ENCODE data around the gene AMOTL2.

The AMOTL2 gene

DNA sequence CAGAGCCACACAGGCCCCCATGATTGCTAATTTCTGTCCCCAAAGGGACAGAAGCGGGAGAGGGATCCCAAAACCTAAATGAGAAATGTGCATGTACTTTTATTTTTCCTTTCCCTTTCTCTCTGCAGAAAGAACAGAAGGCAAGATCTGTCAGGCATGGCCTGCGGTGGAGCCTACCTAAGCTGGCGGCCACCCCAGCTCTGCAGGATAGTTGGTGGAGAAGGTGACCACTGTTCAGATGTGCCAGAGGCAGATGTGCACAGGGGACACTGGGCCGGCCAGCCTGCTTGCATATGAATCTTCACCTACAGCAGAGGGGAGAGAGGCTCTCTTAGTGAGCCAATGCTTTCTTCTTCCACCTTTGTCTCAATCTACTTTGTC, 2.1 kb upstream of the AMOTL2 start:
- no peak overlapping the region for H3K4me3 ChIP-seq (ENCODE audit: low read length)
- TF ChIP-seq, protein P1, sequence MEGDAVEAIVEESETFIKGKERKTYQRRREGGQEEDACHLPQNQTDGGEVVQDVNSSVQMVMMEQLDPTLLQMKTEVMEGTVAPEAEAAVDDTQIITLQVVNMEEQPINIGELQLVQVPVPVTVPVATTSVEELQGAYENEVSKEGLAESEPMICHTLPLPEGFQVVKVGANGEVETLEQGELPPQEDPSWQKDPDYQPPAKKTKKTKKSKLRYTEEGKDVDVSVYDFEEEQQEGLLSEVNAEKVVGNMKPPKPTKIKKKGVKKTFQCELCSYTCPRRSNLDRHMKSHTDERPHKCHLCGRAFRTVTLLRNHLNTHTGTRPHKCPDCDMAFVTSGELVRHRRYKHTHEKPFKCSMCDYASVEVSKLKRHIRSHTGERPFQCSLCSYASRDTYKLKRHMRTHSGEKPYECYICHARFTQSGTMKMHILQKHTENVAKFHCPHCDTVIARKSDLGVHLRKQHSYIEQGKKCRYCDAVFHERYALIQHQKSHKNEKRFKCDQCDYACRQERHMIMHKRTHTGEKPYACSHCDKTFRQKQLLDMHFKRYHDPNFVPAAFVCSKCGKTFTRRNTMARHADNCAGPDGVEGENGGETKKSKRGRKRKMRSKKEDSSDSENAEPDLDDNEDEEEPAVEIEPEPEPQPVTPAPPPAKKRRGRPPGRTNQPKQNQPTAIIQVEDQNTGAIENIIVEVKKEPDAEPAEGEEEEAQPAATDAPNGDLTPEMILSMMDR (conservative IDR thresholded peaks at IDR 0.05; ENCODE audit: low read depth, low read length), result no peak
- DNase-seq (ENCODE audit: low read depth), result no peak

DNA sequence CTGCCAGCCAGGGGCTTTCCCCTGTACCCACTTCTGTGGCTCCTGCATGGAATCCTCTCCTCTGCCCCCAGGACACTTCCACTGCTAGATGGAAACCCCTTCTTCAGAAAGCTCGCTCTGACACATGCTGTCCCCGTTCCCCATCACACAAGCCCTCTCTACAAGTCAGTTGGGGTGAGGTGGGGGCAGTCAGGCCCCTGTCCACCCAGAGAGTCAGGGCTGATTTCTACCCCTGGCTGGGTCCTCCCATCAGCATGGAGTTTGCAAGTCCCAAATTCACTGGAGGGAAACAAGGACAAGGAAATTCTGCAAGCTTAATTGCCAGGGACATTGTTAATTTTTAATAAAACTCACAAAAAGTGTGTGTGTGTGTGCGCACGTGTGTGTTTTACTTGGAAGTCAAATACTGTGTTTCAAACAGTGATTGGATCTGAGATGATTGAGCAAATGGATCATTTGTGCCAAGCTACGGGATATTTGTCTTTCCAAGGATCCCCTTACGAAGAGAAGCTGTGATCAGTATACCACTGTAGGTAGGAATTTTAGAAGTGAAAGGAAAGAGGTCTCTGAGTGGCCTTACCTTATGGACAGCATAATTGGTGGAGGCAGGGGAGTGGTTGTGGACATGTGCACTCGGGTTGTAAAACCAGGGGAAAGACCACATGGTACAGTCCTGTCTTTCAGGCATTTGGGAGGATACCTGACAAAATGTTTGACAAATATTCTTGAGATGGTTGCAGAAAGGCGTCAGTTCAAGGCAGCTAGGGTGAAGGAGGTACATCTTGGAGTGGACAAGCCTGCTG, 1.5 kb upstream of the AMOTL2 start:
- no peak overlapping the region for H3K4me3 ChIP-seq (ENCODE audit: low read length)
- TF ChIP-seq, protein P1 (conservative IDR thresholded peaks at IDR 0.05; ENCODE audit: low read depth, low read length), result no peak
- no peak for DNase-seq (ENCODE audit: low read depth)

DNA sequence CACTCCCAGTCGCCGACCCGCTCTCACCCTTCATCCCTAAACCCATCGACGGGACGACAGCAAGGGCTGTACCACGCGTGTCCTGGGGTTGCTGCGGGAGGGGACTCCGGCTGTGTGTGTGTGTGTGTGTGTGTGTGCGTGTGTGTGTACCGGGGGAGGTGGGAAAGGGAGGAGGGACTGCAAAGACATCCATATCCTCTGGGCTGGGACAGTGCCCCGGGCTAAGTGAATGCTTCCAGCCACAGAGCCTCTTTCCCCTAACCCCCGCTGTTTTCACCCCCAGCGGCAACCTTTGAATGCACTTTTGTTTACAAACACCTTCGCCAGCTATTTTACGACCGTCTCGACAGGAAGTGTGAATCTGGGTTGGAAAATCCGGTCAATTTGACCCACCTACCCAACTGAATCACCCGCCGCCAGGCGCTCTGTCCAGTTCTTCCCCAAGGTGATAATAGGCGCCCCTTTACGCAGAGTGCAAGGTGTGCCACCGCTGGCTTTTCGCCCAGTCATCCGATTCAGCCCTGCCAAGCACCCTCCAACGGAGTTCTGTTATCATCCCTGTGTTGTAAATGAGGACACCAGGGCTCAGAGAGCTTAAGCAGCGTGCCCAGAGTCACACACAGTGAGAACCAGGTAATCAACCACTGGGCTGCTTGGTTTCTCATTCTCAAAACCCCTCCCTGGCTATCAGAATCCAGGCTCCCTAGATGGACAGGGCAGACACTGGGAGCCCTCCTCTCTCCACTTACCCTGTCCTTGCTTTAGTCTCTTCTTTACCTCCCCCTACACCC, 739 bp upstream of the AMOTL2 start:
- TF ChIP-seq, protein P1 (conservative IDR thresholded peaks at IDR 0.05; ENCODE audit: low read depth, low read length), result peak; percentile 1
- DNase-seq (ENCODE audit: low read depth), result no peak
- peak overlapping the region; percentile 98 for H3K4me3 ChIP-seq (ENCODE audit: low read length)

DNA sequence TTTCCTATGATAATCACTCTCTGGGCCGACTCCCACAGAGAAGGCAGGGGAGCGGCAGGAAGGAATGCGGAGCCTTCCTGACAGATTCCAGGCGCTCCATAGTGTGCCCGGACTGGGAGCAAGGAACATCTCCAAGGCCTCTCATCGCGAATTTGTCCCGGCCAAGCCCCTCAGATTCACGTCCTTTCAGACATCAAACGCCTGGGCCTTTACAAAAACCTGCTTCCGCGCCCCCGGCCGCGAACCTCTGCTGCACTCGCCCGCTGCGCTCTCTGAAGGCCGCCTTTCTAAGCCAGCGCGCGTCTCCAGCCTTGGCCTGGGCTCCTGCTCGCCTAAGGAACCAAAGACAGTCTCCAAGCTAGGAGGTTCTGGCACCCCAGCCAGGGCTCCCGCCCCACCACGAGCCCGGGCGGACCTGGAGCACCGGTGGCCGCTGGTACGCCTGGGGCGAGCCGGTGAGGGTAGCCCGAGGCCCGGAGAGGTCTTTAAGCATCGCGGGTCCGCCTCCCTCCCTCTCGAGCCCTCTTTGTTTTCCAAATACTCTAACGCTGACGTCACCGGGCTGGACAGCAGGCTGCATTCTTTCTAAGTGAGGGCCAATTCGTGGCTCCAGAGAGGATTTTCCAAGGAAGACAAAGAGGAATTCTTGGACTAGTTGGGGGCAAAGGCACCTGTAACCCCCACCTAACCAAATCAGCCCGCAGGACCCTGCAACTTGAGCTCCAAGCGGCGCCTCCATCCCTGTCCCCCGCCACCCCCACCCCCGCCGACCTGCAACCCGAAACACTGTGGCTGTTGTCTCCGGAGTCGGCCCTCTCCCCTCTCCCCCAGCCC, 759 bp downstream of the AMOTL2 start:
- TF ChIP-seq, protein P1 (conservative IDR thresholded peaks at IDR 0.05; ENCODE audit: low read depth, low read length), result no peak
- H3K4me3 ChIP-seq (ENCODE audit: low read length), result peak overlapping the region; percentile 98
- DNase-seq (ENCODE audit: low read depth), result peak; percentile 75

DNA sequence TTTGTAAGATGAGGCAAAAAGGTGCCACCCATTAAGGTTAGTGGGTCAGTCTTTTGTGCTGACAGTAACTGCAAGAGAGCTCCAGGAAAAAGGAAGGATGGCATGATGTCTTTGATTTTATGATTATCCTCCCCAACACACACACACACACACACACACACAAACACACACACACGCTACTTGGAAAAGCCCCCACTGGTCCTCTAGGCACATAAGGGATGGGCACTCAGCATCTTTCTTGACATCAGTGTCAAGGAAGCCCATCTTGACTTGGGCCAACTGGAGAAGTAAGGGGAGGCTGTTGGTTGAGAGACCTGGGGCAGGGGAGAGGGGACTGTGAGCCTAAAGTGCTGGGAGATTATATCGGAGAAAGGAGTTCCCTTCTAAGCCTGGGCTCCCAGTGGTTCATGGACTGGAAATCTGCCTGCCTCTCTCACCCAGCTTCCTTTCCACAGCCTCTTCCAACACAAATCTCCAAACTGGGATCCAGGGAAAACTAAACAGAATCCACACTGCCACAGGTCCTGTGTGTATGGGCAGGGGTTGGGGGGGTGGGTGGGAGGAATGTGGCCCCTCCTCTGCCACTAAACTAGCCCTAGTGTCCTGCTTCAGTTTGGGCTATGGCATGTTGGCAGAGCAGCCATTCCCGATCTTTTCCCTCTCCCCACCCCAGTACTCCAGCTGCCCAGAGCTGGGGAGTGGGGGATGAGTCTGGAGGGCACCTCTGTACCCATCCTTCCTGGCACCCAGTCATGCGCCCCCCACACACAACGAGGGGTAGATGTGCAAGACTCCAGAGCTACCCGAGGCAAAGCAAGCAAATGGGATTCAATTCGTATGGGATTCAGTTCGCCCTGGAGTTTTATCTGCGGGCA, 1.6 kb downstream of the AMOTL2 start:
- TF ChIP-seq, protein P1 (conservative IDR thresholded peaks at IDR 0.05; ENCODE audit: low read depth, low read length), result no peak
- DNase-seq (ENCODE audit: low read depth), result no peak
- peak overlapping the region; percentile 98 for H3K4me3 ChIP-seq (ENCODE audit: low read length)

Measured in retinal pigment epithelial cell (primary cell).